Panc1 (cell line): ENCODE data around the gene APOA1. TPM values are rescaled to one million over a fixed set of nuclear protein-coding genes. Genes with fewer than 3 reads are reported as not detected.

Experiments
- ATAC-seq: fragments of 200-7000 bp; cut with Tn5 transposase; 2 replicates; pipeline ENCODE4 v1.9.1; 2020; ENCODE audit warnings: mild to moderate bottlenecking, moderate library complexity
- BruUV-seq: library from RNA; stranded (reverse); fragments of 400-500 nt; replicated peaks from 2 replicates; lab custom pipeline; 2021; lab: Mats Ljungman, UMichigan
- CTCF ChIA-PET: fragments of 300-600 bp; sonication (Branson Sonifier 250); formaldehyde crosslinking; loops from one replicate; lab custom pipeline; 2022; ENCODE audit warnings: antibody characterized with exemption; lab: Charles Lee
- POLR2A ChIA-PET: fragments of 300-600 bp; sonication (Branson Sonifier 250); formaldehyde crosslinking; loops from one replicate; lab custom pipeline; 2022; ENCODE audit warnings: antibody characterized with exemption; lab: Charles Lee
- DNase-seq: peaks from one replicate; pipeline ENCODE4 v3.0.0-alpha.2; 2010; ENCODE audit warnings: low read depth, low spot score
- H3K27ac ChIP-seq: 2 replicates; pipeline ENCODE4 v1.5.1; 2011; ENCODE audit warnings: mild to moderate bottlenecking, low read length, inconsistent platforms
- H3K27me3 ChIP-seq: fragments of 200-500 bp; sonication (Bioruptor generic); 2 replicates; pipeline ENCODE4 v1.6.0; 2014; ENCODE audit warnings: low read length, inconsistent platforms; ENCODE audit not compliant: control insufficient read depth, insufficient read depth
- H3K36me3 ChIP-seq: fragments of 200-500 bp; sonication (Bioruptor generic); 2 replicates; pipeline ENCODE4 v1.5.1; 2014; ENCODE audit warnings: inconsistent platforms, mild to moderate bottlenecking, low read length, moderate library complexity; ENCODE audit not compliant: control insufficient read depth, insufficient read depth
- H3K4me1 ChIP-seq: 2 replicates; pipeline ENCODE4 v1.5.1; 2011; ENCODE audit warnings: inconsistent platforms, mild to moderate bottlenecking, low read length, moderate library complexity; ENCODE audit not compliant: control insufficient read depth, insufficient read depth
- H3K4me3 ChIP-seq, 2 experiments: 2 replicates each; pipeline ENCODE4 v1.5.1; 2011 to 2012; ENCODE audit warnings: low read depth in 2 of 2, low read length in 2 of 2, mild to moderate bottlenecking in 2 of 2, inconsistent platforms in 1 of 2, moderate library complexity in 1 of 2
- H3K9me3 ChIP-seq: fragments of 200-500 bp; sonication (Bioruptor generic); 2 replicates; pipeline ENCODE4 v1.5.1; 2014; ENCODE audit warnings: low read depth, mild to moderate bottlenecking, inconsistent platforms, low read length, moderate library complexity; ENCODE audit not compliant: control insufficient read depth, insufficient read depth
- POLR2AphosphoS5 ChIP-seq: IDR thresholded peaks from 2 replicates; pipeline ENCODE4 v1.6.1; 2012; ENCODE audit warnings: mild to moderate bottlenecking, low read depth, low read length, moderate library complexity
- SIN3A ChIP-seq: IDR thresholded peaks from 2 replicates; pipeline ENCODE4 v1.6.1; 2012; ENCODE audit warnings: low read depth, mild to moderate bottlenecking, low read length, moderate library complexity, borderline replicate concordance; ENCODE audit not compliant: insufficient read depth
- TCF7L2 ChIP-seq: IDR thresholded peaks from 2 replicates; pipeline ENCODE4 v1.6.1; 2011; ENCODE audit warnings: mild to moderate bottlenecking, low read depth, low read length, inconsistent platforms
- in situ Hi-C: cut with HindIII; loops from 2 replicates; pipeline ENCODE4 v1.10.0; 2016; ENCODE audit warnings: low sequenced_read_pairs, low pct_unique_long_range_greater_than_20kb
- intact Hi-C: fragments of 100-400 bp; cut with micrococcal nuclease; formaldehyde crosslinking; loops from one replicate; pipeline ENCODE4 v1.10.0; 2022; ENCODE audit not compliant: unreplicated experiment
- total RNA-seq: library from RNA; stranded (reverse); gene quantifications from one replicate; pipeline ENCODE4 v1.2.1, GENCODE V29; 2021; ENCODE audit not compliant: unreplicated experiment
- TF ChIP-seq, protein P1 (sequence below): fragments of 450-650 bp; IDR thresholded peaks from 2 replicates; pipeline ENCODE4 v1.5.1; 2017; ENCODE audit warnings: mild to moderate bottlenecking
- TF ChIP-seq, protein P2 (sequence below), 2 experiments: IDR thresholded peaks; 2 replicates each; pipeline ENCODE4 v1.6.1; 2011 to 2012; ENCODE audit warnings: low read depth in 2 of 2, control low read depth in 1 of 2, low read length in 1 of 2, mild to moderate bottlenecking in 1 of 2, moderate library complexity in 1 of 2; ENCODE audit not compliant: insufficient read depth in 1 of 2

APOA1 gene
- total RNA-seq, 1 experiment from 2014 or later = 1.7 TPM

DNA sequence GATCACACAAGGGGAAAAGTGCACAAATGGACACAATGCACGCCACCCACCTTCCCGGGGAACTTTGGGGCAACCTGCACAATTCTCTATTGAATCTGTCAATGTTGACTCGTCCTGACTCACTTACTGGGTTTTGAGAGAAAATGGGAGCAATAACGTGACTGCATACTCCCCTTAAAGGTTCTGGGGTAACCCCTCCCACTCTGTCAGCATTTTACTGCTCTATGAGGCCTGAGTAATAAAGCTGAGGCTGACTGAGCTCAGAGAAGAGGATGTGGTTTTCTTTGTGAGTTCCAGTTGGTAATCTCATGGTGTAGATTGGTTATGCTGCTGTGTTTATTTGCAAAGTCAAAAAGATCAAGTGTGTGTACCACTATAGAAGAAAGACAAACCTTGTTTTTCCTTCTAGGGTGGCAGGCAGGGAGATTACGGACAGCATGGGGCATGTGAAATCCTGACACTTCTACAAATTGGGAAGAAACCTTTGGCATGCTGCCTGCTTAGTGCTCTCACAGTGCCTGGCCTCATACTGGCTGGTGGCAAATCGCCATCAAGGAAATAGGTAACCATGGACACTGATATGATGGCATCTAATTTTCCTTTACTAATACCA, 16.1 kb upstream of the APOA1 start:
- peaks cover 8% of the 10 kb centered on the region; the same call in 1 of the 2 replicates for H3K4me1 ChIP-seq
- ATAC-seq (peak; percentile 78), DNase-seq (peak; percentile 41)
- H3K4me3 ChIP-seq = no peak overlapping the region
- no peak for TF ChIP-seq POLR2AphosphoS5
- TF ChIP-seq, protein P1, sequence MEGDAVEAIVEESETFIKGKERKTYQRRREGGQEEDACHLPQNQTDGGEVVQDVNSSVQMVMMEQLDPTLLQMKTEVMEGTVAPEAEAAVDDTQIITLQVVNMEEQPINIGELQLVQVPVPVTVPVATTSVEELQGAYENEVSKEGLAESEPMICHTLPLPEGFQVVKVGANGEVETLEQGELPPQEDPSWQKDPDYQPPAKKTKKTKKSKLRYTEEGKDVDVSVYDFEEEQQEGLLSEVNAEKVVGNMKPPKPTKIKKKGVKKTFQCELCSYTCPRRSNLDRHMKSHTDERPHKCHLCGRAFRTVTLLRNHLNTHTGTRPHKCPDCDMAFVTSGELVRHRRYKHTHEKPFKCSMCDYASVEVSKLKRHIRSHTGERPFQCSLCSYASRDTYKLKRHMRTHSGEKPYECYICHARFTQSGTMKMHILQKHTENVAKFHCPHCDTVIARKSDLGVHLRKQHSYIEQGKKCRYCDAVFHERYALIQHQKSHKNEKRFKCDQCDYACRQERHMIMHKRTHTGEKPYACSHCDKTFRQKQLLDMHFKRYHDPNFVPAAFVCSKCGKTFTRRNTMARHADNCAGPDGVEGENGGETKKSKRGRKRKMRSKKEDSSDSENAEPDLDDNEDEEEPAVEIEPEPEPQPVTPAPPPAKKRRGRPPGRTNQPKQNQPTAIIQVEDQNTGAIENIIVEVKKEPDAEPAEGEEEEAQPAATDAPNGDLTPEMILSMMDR = no peak
- TF ChIP-seq SIN3A = no peak
- no peak for TF ChIP-seq TCF7L2
- TF ChIP-seq, protein P2, sequence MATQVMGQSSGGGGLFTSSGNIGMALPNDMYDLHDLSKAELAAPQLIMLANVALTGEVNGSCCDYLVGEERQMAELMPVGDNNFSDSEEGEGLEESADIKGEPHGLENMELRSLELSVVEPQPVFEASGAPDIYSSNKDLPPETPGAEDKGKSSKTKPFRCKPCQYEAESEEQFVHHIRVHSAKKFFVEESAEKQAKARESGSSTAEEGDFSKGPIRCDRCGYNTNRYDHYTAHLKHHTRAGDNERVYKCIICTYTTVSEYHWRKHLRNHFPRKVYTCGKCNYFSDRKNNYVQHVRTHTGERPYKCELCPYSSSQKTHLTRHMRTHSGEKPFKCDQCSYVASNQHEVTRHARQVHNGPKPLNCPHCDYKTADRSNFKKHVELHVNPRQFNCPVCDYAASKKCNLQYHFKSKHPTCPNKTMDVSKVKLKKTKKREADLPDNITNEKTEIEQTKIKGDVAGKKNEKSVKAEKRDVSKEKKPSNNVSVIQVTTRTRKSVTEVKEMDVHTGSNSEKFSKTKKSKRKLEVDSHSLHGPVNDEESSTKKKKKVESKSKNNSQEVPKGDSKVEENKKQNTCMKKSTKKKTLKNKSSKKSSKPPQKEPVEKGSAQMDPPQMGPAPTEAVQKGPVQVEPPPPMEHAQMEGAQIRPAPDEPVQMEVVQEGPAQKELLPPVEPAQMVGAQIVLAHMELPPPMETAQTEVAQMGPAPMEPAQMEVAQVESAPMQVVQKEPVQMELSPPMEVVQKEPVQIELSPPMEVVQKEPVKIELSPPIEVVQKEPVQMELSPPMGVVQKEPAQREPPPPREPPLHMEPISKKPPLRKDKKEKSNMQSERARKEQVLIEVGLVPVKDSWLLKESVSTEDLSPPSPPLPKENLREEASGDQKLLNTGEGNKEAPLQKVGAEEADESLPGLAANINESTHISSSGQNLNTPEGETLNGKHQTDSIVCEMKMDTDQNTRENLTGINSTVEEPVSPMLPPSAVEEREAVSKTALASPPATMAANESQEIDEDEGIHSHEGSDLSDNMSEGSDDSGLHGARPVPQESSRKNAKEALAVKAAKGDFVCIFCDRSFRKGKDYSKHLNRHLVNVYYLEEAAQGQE (IDR thresholded peaks at IDR 0.05; ENCODE audit: insufficient read depth in 1 of 2, low read depth in 2 of 2, low read length in 1 of 2) = no peak
- intact Hi-C loops = no loop called here
- H3K36me3 ChIP-seq = peaks cover 3% of the 10 kb centered on the region; the same call in 1 of the 2 replicates
- H3K27me3 ChIP-seq = no peaks in the 10 kb centered on the region
- H3K9me3 ChIP-seq = no peaks in the 10 kb centered on the region
- CTCF ChIA-PET = no interaction called here
- in situ Hi-C loops = no loop called here
- POLR2A ChIA-PET = no interaction called here
- BruUV-seq = no TSS peak
- no peak overlapping the region; the same call in 1 of the 2 replicates for H3K27ac ChIP-seq

DNA sequence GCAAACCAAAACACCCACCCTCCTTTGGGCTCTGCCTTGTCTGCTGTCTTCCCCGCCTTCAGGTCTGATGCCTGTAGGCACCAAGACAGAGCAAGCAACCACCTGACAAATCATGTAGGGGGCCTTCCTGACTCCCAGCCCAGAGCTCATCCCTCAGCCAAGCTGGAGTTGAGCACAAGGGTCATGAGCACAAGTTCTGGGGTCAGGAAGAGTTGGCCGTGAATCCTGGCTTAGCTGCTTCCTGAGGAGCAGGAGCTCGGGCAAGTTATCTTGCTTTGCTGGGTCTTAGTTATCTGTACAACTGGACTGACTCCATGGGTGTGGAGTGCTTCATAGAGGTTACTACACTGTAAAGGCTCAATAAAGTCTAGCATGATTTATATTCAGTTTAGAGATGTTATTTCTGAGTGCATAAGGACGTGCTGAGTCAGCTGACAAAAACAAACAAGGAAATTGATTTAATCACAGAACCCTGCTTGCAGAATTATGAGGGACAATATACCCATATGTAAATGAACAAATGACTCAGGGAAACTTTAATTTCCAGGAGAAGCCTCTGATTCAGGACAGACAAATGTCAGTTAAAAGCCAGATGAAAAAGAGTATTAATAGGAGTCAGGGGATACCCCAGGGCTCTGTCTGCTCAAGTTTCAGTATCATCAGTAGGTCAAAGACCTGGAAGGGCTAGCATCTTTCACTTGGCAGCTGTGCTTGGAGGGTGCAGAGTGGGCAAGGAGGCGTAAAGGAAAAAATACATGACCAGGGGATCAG, 15.0 kb upstream of the APOA1 start:
- ATAC-seq (0 out of 2 replicates have a peak, but pooled peaks have one; percentile 32), DNase-seq (no peak)
- CTCF ChIA-PET = no interaction called here
- no peaks in the 10 kb centered on the region for H3K9me3 ChIP-seq
- in situ Hi-C loops = no loop called here
- peaks cover 8% of the 10 kb centered on the region; the same call in 1 of the 2 replicates for H3K4me1 ChIP-seq
- no peak overlapping the region for H3K27ac ChIP-seq
- intact Hi-C loops = no loop called here
- no TSS peak for BruUV-seq
- POLR2A ChIA-PET = no interaction called here
- no peaks in the 10 kb centered on the region for H3K27me3 ChIP-seq
- no peak for TF ChIP-seq POLR2AphosphoS5
- TF ChIP-seq, protein P2 (IDR thresholded peaks at IDR 0.05; ENCODE audit: insufficient read depth in 1 of 2, low read depth in 2 of 2, low read length in 1 of 2) = no peak
- TF ChIP-seq, protein P1 = no peak
- TF ChIP-seq TCF7L2 = no peak
- no peak for TF ChIP-seq SIN3A
- peaks cover 3% of the 10 kb centered on the region; the same call in 1 of the 2 replicates for H3K36me3 ChIP-seq
- H3K4me3 ChIP-seq = no peak overlapping the region
